H9 (cell line): ENCODE measurements around the gene CFAP46. TPM values are rescaled to one million over a fixed set of nuclear protein-coding genes. Genes with fewer than 3 reads are reported as not detected.
A peak's percentile ranks its signal among the peaks of the same experiment; 100 is the strongest.

ENCODE experiments used
- DNase-seq: peaks from one replicate; pipeline ENCODE4 v3.0.0-alpha.2; 2017
- H2AFZ ChIP-seq: one replicate; pipeline ENCODE4 v1.6.1; 2013; ENCODE audit warnings: mild to moderate bottlenecking, low read length, control low read depth, moderate library complexity
- H2AK5ac ChIP-seq: 2 replicates; pipeline ENCODE4 v1.6.1; 2013; ENCODE audit warnings: low read length, control low read depth, mixed read lengths; ENCODE audit not compliant: insufficient read length
- H2BK120ac ChIP-seq: one replicate; pipeline ENCODE4 v1.6.1; 2013; ENCODE audit warnings: low read depth, mild to moderate bottlenecking, low read length, control low read depth, inconsistent platforms; ENCODE audit not compliant: poor library complexity, severe bottlenecking
- H2BK12ac ChIP-seq: 2 replicates; pipeline ENCODE4 v1.6.1; 2013; ENCODE audit warnings: low read length, control low read depth, mixed read lengths, low read depth; ENCODE audit not compliant: insufficient read length
- H2BK15ac ChIP-seq: 2 replicates; pipeline ENCODE4 v1.6.1; 2013; ENCODE audit warnings: low read depth, low read length, control low read depth
- H2BK20ac ChIP-seq: one replicate; pipeline ENCODE4 v1.6.1; 2013; ENCODE audit warnings: low read depth, mild to moderate bottlenecking, low read length, control low read depth, inconsistent platforms; ENCODE audit not compliant: poor library complexity, severe bottlenecking
- H2BK5ac ChIP-seq: 2 replicates; pipeline ENCODE4 v1.6.1; 2013; ENCODE audit warnings: low read length, control low read depth, mixed read lengths; ENCODE audit not compliant: insufficient read length
- H3K14ac ChIP-seq: 2 replicates; pipeline ENCODE4 v1.6.1; 2013; ENCODE audit warnings: low read length, control low read depth; ENCODE audit not compliant: insufficient read depth
- H3K18ac ChIP-seq: 2 replicates; pipeline ENCODE4 v1.6.1; 2013; ENCODE audit warnings: low read depth, mild to moderate bottlenecking, mixed read lengths, low read length, control low read depth; ENCODE audit not compliant: insufficient read length
- H3K23ac ChIP-seq: 2 replicates; pipeline ENCODE4 v1.6.1; 2013; ENCODE audit warnings: low read length, control low read depth, mixed read lengths, low read depth; ENCODE audit not compliant: insufficient read length
- H3K23me2 ChIP-seq: 2 replicates; pipeline ENCODE4 v1.6.1; 2013; ENCODE audit warnings: low read depth, mild to moderate bottlenecking, mixed read lengths, low read length, control low read depth; ENCODE audit not compliant: insufficient read length, poor library complexity, severe bottlenecking
- H3K27ac ChIP-seq: 2 replicates; pipeline ENCODE4 v1.5.1; 2013; ENCODE audit warnings: low read length, control low read depth, mixed read lengths, low read depth; ENCODE audit not compliant: insufficient read length
- H3K27me3 ChIP-seq: 2 replicates; pipeline ENCODE4 v1.6.1; 2013; ENCODE audit warnings: low read length, control low read depth, inconsistent platforms; ENCODE audit not compliant: insufficient read depth
- H3K4ac ChIP-seq: 2 replicates; pipeline ENCODE4 v1.6.1; 2013; ENCODE audit warnings: low read depth, mild to moderate bottlenecking, control low read depth, inconsistent platforms, low read length, moderate library complexity
- H3K4me1 ChIP-seq: 2 replicates; pipeline ENCODE4 v1.6.1; 2013; ENCODE audit warnings: low read length, control low read depth, inconsistent platforms; ENCODE audit not compliant: insufficient read depth
- H3K4me2 ChIP-seq: 2 replicates; pipeline ENCODE4 v1.6.1; 2013; ENCODE audit warnings: low read length, control low read depth, mixed read lengths; ENCODE audit not compliant: insufficient read length, insufficient read depth
- H3K56ac ChIP-seq: 2 replicates; pipeline ENCODE4 v1.6.1; 2013; ENCODE audit warnings: low read depth, mild to moderate bottlenecking, mixed read lengths, low read length, control low read depth; ENCODE audit not compliant: insufficient read length
- H3K79me1 ChIP-seq: 2 replicates; pipeline ENCODE4 v1.6.1; 2013; ENCODE audit warnings: low read depth, mild to moderate bottlenecking, moderate library complexity, low read length, control low read depth, inconsistent platforms; ENCODE audit not compliant: insufficient read depth, poor library complexity, severe bottlenecking
- H3K79me2 ChIP-seq: 2 replicates; pipeline ENCODE4 v1.6.1; 2013; ENCODE audit warnings: low read length, control low read depth, inconsistent platforms; ENCODE audit not compliant: insufficient read depth
- H3K9ac ChIP-seq: 2 replicates; pipeline ENCODE4 v1.6.1; 2013; ENCODE audit warnings: low read length, control low read depth, mixed read lengths; ENCODE audit not compliant: insufficient read length; ENCODE audit errors: extremely low read depth
- H3K9me3 ChIP-seq: one replicate; pipeline ENCODE4 v1.6.1; 2013; ENCODE audit warnings: low read depth, low read length, inconsistent platforms; ENCODE audit not compliant: control insufficient read depth
- H3T11ph ChIP-seq: one replicate; pipeline ENCODE4 v1.6.1; 2013; ENCODE audit warnings: mild to moderate bottlenecking, low read length, control low read depth, inconsistent platforms
- H4K20me1 ChIP-seq: one replicate; pipeline ENCODE4 v1.6.1; 2013; ENCODE audit not compliant: control insufficient read depth, insufficient read length, insufficient read depth
- H4K5ac ChIP-seq: 2 replicates; pipeline ENCODE4 v1.6.1; 2013; ENCODE audit warnings: low read depth, mild to moderate bottlenecking, mixed read lengths, low read length, control low read depth; ENCODE audit not compliant: insufficient read length
- H4K8ac ChIP-seq: replicated peaks from 2 replicates; pipeline ENCODE4 v1.6.1; 2013; ENCODE audit warnings: low read length, control low read depth, mixed read lengths, low read depth; ENCODE audit not compliant: insufficient read length
- H4K91ac ChIP-seq: 2 replicates; pipeline ENCODE4 v1.6.1; 2013; ENCODE audit warnings: low read depth, mild to moderate bottlenecking, moderate library complexity, mixed read lengths, low read length, control low read depth; ENCODE audit not compliant: insufficient read length
- H3K27ac Mint-ChIP-seq, 3 experiments: 2 replicates in 2 of 3; 3 replicates in 1 of 3; pipeline ENCODE4 v1.8.0; 2020 to 2021; ENCODE audit warnings: mixed read lengths in 3 of 3, mild to moderate bottlenecking in 1 of 3, moderate library complexity in 1 of 3
- H3K27me3 Mint-ChIP-seq: 2 replicates; pipeline ENCODE4 v1.8.0; 2021; ENCODE audit warnings: low read depth, mild to moderate bottlenecking, moderate library complexity, mixed read lengths
- H3K36me3 Mint-ChIP-seq, 3 experiments: 2 replicates in 2 of 3; 3 replicates in 1 of 3; pipeline ENCODE4 v1.8.0; 2020 to 2021; ENCODE audit warnings: low read depth in 3 of 3, mixed read lengths in 3 of 3; ENCODE audit not compliant: insufficient read depth in 1 of 3
- H3K4me1 Mint-ChIP-seq, 2 experiments: 2 replicates each; pipeline ENCODE4 v1.8.0; 2020; ENCODE audit warnings: mixed read lengths in 2 of 2
- H3K4me3 Mint-ChIP-seq, 2 experiments: 2 replicates in 1 of 2; 3 replicates in 1 of 2; pipeline ENCODE4 v1.8.0; 2020 to 2021; ENCODE audit warnings: mild to moderate bottlenecking in 2 of 2, mixed read lengths in 2 of 2, moderate library complexity in 1 of 2
- H3K9me3 Mint-ChIP-seq, 2 experiments: 2 replicates in 1 of 2; 3 replicates in 1 of 2; pipeline ENCODE4 v1.8.0; 2020; ENCODE audit warnings: mild to moderate bottlenecking in 2 of 2, mixed read lengths in 2 of 2, moderate library complexity in 1 of 2
- WGBS: extraction: QIAGEN DNeasy Blood & Tissue Kit; methylation state at CpG from one replicate; pipeline ENCODE4 v1.1.7; 2013; ENCODE audit warnings: missing lambda C conversion rate, low lambda C conversion rate, mixed read lengths; ENCODE audit not compliant: insufficient read length; ENCODE audit errors: extremely low coverage; 5-methylcytosine and 5-hydroxymethylcytosine counted together
- total RNA-seq: library from RNA; stranded (reverse); gene quantifications from 2 replicates; pipeline ENCODE4 v1.2.1, GENCODE V29; 2021
- TF ChIP-seq, protein P1 (sequence below): fragments of 200-600 bp; sonication (generic); conservative IDR thresholded peaks from 3 replicates; pipeline ENCODE4 v1.8.0; 2021; ENCODE audit warnings: antibody characterized with exemption, mild to moderate bottlenecking

CFAP46 gene
- total RNA-seq, 1 experiment from 2014 or later, result 3.1 TPM

DNA sequence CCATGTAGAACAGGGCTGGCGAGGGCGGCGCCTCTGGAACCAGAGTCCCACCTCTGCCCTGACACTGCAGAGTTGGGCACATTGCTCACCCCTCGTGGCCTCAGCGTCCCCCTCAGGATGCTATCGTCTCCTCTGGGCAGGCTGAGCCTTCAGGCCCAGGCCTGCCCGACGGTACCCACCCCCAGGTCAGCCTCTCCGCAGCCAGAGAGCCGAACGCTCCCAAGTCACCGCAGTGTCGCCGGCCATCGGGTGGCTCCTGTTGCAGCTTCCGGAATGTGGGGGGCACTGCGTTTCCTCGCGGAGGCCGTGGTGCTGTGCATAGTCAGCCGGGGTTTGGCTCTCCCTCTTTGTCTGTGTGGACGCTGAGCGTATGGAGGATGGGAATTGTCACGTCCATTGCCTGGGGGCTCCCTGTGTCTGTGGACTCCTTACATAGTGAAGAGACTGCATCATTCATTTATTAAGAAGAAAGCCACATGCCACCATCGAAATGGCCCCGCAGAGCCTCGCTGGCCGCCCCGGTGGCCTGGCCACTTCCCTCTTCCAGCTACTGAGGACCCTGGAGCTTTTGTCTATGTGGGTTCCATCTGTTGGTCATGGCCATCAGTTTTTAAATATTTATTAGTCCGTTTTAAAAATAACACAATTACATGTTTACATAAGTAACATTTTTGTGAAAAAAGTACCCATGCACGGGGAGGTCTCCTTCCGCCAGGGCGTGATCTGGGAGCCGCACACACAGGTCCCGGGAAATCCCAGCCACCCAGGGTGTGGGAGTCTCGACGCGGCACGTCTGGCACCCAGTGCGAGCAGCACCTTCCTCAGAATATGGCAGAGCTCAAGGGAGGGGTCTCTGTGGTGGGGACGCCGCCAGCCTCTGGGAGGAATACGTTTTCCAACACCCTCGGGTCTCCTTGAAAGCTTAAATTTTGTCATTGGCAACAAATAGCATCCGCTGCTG, 172.0 kb downstream of the CFAP46 start:
- H3K27ac Mint-ChIP-seq, result peak overlapping the region in 1 of 3 experiments; percentile 33; a peak in 1 of 7 replicates
- no peak overlapping the region for H4K91ac ChIP-seq
- no peak overlapping the region for H3K4me2 ChIP-seq
- H2BK12ac ChIP-seq, result no peak overlapping the region
- peaks cover 0 to 3% of the 10 kb centered on the region in 2 experiments; a peak in 2 of 4 replicates for H3K4me1 Mint-ChIP-seq
- H3K9me3 ChIP-seq, result no peaks in the 10 kb centered on the region
- H2BK120ac ChIP-seq, result no peak overlapping the region
- H3K36me3 Mint-ChIP-seq, result peaks cover 6 to 27% (median 8%) of the 10 kb centered on the region in 3 experiments; a peak in 6 of 7 replicates
- H3K4ac ChIP-seq, result no peak overlapping the region
- no peak overlapping the region for H2BK15ac ChIP-seq
- H3K79me1 ChIP-seq, result no peaks in the 10 kb centered on the region
- no peak overlapping the region for H2AFZ ChIP-seq
- TF ChIP-seq, protein P1, sequence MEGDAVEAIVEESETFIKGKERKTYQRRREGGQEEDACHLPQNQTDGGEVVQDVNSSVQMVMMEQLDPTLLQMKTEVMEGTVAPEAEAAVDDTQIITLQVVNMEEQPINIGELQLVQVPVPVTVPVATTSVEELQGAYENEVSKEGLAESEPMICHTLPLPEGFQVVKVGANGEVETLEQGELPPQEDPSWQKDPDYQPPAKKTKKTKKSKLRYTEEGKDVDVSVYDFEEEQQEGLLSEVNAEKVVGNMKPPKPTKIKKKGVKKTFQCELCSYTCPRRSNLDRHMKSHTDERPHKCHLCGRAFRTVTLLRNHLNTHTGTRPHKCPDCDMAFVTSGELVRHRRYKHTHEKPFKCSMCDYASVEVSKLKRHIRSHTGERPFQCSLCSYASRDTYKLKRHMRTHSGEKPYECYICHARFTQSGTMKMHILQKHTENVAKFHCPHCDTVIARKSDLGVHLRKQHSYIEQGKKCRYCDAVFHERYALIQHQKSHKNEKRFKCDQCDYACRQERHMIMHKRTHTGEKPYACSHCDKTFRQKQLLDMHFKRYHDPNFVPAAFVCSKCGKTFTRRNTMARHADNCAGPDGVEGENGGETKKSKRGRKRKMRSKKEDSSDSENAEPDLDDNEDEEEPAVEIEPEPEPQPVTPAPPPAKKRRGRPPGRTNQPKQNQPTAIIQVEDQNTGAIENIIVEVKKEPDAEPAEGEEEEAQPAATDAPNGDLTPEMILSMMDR, result no peak
- H2BK5ac ChIP-seq, result no peak overlapping the region
- no peaks in the 10 kb centered on the region for H3K27me3 ChIP-seq
- WGBS, result no CpG with 5 or more reads among the region's 45 CpGs
- no peaks in the 10 kb centered on the region for H4K20me1 ChIP-seq
- peaks cover 8 to 9% of the 10 kb centered on the region in 2 experiments; a peak in 4 of 5 replicates for H3K9me3 Mint-ChIP-seq
- no peak overlapping the region for H3K14ac ChIP-seq
- no peak overlapping the region for H2BK20ac ChIP-seq
- H4K8ac ChIP-seq, result no peak overlapping the region
- no peak overlapping the region for H3K18ac ChIP-seq
- H3T11ph ChIP-seq, result no peak overlapping the region
- H3K9ac ChIP-seq, result no peak overlapping the region
- H3K27ac ChIP-seq, result no peak overlapping the region
- H3K4me3 Mint-ChIP-seq, result no peak overlapping the region
- no peak overlapping the region for H3K56ac ChIP-seq
- H3K23ac ChIP-seq, result no peak overlapping the region
- H3K27me3 Mint-ChIP-seq, result no peaks in the 10 kb centered on the region
- no peak overlapping the region for H4K5ac ChIP-seq
- no peaks in the 10 kb centered on the region for H3K79me2 ChIP-seq
- no peak for DNase-seq
- no peak overlapping the region for H2AK5ac ChIP-seq
- no peaks in the 10 kb centered on the region for H3K23me2 ChIP-seq
- H3K4me1 ChIP-seq, result no peaks in the 10 kb centered on the region
